Mesothelial cell of epicardium (in vitro differentiated cells): ENCODE results near the gene MIA2. TPM values are rescaled to one million over a fixed set of nuclear protein-coding genes. Genes with fewer than 3 reads are reported as not detected.
"Not testable (repeated sequence)": the region's sequence is repeated elsewhere in the genome, so short reads cannot be mapped to it uniquely, and the experiment has no call there.

Experiments
- DNase-seq, 2 experiments: peaks; one replicate each; pipeline ENCODE4 v3.0.0; 2021; ENCODE audit warnings: low spot score in 2 of 2; ENCODE audit not compliant: unreplicated experiment in 2 of 2
- H3K27ac Mint-ChIP-seq: 2 replicates; pipeline ENCODE4 v1.8.0; 2021; ENCODE audit warnings: mixed read lengths
- H3K27me3 Mint-ChIP-seq: 2 replicates; pipeline ENCODE4 v1.8.0; 2021; ENCODE audit warnings: low read depth, mixed read lengths
- H3K36me3 Mint-ChIP-seq: 2 replicates; pipeline ENCODE4 v1.8.0; 2021; ENCODE audit warnings: mixed read lengths
- H3K4me1 Mint-ChIP-seq: 2 replicates; pipeline ENCODE4 v1.8.0; 2021; ENCODE audit warnings: mixed read lengths
- H3K4me3 Mint-ChIP-seq: 2 replicates; pipeline ENCODE4 v1.8.0; 2021; ENCODE audit warnings: mild to moderate bottlenecking, moderate library complexity, mixed read lengths
- H3K9me3 Mint-ChIP-seq: 2 replicates; pipeline ENCODE4 v1.8.0; 2021; ENCODE audit warnings: mixed read lengths
- total RNA-seq: library from RNA; stranded (reverse); gene quantifications from 3 replicates; pipeline ENCODE4 v1.2.1, GENCODE V29; 2021
- TF ChIP-seq, protein P1 (sequence below): fragments of 200-600 bp; sonication (generic); IDR thresholded peaks from one replicate; pipeline ENCODE4 v1.5.0; 2021; ENCODE audit warnings: antibody characterized with exemption; ENCODE audit not compliant: unreplicated experiment

Gene MIA2
- total RNA-seq, 1 donor from 2014 or later = 18.9 TPM

- TF ChIP-seq, protein P1, sequence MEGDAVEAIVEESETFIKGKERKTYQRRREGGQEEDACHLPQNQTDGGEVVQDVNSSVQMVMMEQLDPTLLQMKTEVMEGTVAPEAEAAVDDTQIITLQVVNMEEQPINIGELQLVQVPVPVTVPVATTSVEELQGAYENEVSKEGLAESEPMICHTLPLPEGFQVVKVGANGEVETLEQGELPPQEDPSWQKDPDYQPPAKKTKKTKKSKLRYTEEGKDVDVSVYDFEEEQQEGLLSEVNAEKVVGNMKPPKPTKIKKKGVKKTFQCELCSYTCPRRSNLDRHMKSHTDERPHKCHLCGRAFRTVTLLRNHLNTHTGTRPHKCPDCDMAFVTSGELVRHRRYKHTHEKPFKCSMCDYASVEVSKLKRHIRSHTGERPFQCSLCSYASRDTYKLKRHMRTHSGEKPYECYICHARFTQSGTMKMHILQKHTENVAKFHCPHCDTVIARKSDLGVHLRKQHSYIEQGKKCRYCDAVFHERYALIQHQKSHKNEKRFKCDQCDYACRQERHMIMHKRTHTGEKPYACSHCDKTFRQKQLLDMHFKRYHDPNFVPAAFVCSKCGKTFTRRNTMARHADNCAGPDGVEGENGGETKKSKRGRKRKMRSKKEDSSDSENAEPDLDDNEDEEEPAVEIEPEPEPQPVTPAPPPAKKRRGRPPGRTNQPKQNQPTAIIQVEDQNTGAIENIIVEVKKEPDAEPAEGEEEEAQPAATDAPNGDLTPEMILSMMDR = no peak
- H3K4me1 Mint-ChIP-seq = no peaks in the 10 kb centered on the region
- no peak for DNase-seq
- H3K4me3 Mint-ChIP-seq = no peak overlapping the region
- H3K27me3 Mint-ChIP-seq = no peaks in the 10 kb centered on the region
- peaks cover 23% of the 10 kb centered on the region for H3K36me3 Mint-ChIP-seq
- no peak overlapping the region for H3K27ac Mint-ChIP-seq
- no peaks in the 10 kb centered on the region for H3K9me3 Mint-ChIP-seq
Observed at GRCh38 chr14:39322807-39323206, 89.1 kb downstream of the MIA2 start.

- Mint-ChIP-seq H3K4me1 (no peaks in the 10 kb centered on the region), H3K36me3 (peaks cover 36% of the 10 kb centered on the region), H3K27me3 (no peaks in the 10 kb centered on the region), H3K4me3 (no peak overlapping the region), H3K9me3 (peaks cover 10% of the 10 kb centered on the region), H3K27ac (no peak overlapping the region)
- TF ChIP-seq, protein P1 = no peak
- no peak for DNase-seq
Observed at GRCh38 chr14:39324097-39324496, 90.4 kb downstream of the MIA2 start.

GRCh38 chr14:39339003-39339402 lies 105.3 kb downstream of the MIA2 start:
- Mint-ChIP-seq H3K4me3 (no peak overlapping the region), H3K36me3 (peaks cover 20% of the 10 kb centered on the region), H3K27me3 (no peaks in the 10 kb centered on the region), H3K9me3 (no peaks in the 10 kb centered on the region), H3K4me1 (peaks cover 4% of the 10 kb centered on the region), H3K27ac (peak overlapping the region; percentile 56)
- TF ChIP-seq, protein P1 = no peak
- no peak for DNase-seq

DNA sequence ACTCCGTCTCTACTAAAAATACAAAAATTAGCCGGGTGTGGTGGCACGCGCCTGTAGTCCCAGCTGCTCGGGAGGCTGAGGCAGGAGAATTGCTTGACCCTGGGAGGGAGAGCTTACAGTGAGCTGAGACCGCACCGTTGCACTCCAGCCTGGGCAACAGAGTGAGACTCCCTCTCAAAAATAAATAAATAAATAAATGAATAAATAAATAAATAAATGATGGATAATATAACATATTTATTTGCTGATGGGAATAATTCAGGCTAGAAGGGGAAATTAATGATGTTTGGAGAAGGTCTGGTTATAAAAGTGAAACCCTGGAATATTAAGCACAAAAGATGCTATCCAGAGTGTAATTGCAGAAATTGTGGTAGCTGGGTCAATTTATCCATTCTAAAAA lies 107.4 kb downstream of the MIA2 start:
- DNase-seq, H3K4me3 Mint-ChIP-seq, H3K9me3 Mint-ChIP-seq, H3K4me1 Mint-ChIP-seq, H3K27ac Mint-ChIP-seq, H3K27me3 Mint-ChIP-seq: not testable (repeated sequence)
- peaks cover 23% of the 10 kb centered on the region for H3K36me3 Mint-ChIP-seq

DNA sequence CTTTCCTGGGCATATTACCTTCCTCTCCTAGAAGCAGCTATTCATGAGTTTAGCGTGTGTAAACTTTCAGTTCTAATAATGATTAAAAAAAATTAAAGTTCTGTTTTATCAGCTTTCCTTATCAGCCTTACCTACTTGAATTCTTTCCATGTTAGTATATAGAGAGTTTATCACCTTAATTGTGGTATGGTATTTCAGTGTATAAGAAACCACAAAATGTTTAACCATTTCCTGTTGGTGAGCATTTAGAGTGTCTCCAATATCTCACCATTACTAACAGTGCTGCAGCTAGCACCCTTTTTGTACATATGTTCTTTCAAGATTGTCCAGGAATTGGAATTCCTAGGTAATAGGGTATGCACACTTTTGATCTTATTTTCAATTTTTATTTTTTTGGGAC lies 109.1 kb downstream of the MIA2 start:
- no peaks in the 10 kb centered on the region for H3K27me3 Mint-ChIP-seq
- TF ChIP-seq, protein P1 = no peak
- H3K4me1 Mint-ChIP-seq = peaks cover 4% of the 10 kb centered on the region
- peaks cover 21% of the 10 kb centered on the region for H3K36me3 Mint-ChIP-seq
- no peak for DNase-seq
- no peaks in the 10 kb centered on the region for H3K9me3 Mint-ChIP-seq
- H3K27ac Mint-ChIP-seq = no peak overlapping the region
- H3K4me3 Mint-ChIP-seq = no peak overlapping the region

GRCh38 chr14:39343614-39344013 lies 109.9 kb downstream of the MIA2 start:
- Mint-ChIP-seq H3K36me3 (peaks cover 21% of the 10 kb centered on the region), H3K4me1 (peaks cover 4% of the 10 kb centered on the region), H3K4me3 (no peak overlapping the region), H3K27ac (no peak overlapping the region), H3K9me3 (no peaks in the 10 kb centered on the region), H3K27me3 (no peaks in the 10 kb centered on the region)
- TF ChIP-seq, protein P1 = no peak
- DNase-seq = no peak
